SIG-M5 (cell line): ENCODE measurements around the gene PNMT.

Source experiments
- DNase-seq: peaks from one replicate; lab custom pipeline; 2025; lab: John Stamatoyannopoulos, UW

The PNMT gene

DNA sequence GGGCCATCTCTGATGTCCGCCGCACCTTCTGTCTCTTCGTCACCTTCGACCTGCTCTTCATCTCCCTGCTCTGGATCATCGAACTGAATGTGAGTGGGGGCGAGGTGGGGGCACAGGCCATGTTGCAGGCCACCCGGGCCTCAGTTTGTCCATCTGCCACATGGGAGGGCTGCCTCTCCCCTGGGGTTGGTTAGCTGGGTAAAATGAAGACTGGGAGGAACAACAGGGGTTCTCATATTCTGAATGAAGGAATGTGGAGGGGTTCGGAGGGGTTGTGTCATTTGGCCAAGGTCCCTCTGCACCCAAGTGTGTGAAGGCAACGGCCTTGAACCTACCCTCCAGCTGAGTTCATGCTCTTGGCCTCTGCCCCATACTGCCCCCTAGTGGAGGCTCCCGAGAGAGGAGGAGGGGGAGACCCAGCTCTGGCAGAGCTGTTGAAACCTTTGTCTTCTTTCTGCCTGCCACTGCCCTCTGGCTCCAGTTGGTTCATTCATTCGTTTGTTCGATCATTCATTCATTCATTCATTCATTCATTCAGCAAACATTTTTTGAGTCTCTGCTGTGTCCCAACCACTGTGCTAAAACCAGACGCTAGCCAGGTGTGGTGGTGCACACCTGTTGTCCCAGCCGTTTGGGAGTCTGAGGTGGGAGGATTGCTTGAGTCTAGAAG is 14.5 kb upstream of the PNMT start:
- no peak for DNase-seq

DNA sequence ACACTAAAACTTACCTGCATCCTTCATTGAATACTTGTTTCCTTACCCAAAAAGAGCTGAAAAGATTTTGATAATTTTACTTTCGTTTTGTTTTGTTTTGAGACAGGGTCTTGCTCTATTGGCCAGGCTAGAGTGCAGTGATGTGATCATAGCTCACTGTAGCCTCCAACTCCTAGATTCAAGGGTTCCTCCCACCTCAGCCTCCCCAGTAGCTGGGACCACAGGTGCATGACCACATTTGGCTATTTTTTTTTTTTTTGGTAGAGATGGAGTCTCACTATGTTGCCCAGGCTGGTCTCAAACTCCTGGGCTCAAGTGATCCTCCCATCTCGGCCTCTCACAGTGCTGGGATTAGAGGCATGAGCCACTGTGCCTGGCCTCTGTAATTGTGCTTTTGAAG is 13.1 kb upstream of the PNMT start:
- no peak for DNase-seq

DNA sequence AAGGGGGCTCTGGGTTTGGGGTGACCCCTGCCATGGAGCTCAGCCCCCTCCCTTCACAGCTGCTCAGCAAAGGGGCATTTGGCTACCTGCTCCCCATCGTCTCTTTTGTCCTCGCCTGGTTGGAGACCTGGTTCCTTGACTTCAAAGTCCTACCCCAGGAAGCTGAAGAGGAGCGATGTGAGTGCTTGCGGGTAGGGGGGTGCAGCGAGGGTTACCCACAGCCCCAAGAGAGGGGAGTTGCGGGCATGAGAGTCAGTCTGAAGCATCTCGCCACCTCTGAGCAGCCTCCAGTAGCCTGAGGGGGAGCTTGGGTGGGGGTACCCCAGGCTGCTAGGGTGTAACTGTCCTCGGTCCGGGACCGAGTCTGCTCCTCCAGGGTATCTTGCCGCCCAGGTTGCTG is 9.9 kb upstream of the PNMT start:
- DNase-seq, result no peak

DNA sequence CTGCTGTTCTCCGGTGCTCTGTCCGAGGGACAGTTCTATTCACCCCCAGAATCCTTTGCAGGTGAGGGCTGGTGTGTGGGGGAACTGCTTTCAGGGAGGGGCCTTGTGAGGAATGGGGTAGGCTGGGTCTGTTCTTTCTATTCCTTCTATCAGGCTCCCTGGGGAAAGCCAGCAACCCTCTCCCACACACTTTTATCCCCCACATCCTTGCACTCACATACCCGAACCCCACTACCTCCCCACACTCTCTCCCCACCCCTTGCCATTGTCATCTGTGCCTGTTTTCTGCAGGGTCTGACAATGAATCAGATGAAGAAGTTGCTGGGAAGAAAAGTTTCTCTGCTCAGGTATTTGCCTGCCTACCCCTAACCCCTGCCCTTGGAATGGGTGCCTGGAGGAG is 9.5 kb upstream of the PNMT start:
- no peak for DNase-seq

DNA sequence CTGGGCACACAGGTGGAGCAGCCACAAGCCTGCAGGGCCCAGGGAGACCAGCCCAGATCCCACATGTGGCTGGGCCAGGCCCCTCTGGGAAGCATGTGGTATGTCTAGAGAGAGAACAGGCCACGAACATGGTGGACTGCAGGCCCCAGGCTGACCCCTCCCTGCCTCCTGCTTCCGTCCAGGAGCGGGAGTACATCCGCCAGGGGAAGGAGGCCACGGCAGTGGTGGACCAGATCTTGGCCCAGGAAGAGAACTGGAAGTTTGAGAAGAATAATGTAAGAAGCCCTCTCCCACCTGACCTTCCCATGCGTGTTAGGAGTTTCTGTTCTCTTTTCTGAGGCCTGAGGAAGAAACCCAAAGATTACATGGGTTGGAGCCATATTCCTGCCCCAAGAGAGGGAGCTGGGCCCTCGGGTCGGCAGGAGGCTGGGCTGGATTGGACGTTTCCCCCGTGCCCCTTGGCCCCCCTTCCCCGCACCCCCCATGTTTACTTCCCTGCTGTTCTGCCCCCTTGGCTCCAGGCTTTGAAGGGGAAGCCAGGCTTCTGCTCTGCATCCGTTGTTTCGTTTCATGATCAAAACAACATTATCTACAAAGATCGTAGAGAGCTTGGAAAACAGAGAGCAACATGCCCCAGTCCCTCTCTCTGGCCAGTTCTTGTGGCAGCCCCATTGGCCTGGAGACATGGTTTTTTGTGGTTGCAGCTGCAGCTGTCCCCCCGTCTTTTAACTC is 8.8 kb upstream of the PNMT start:
- DNase-seq, result no peak

DNA sequence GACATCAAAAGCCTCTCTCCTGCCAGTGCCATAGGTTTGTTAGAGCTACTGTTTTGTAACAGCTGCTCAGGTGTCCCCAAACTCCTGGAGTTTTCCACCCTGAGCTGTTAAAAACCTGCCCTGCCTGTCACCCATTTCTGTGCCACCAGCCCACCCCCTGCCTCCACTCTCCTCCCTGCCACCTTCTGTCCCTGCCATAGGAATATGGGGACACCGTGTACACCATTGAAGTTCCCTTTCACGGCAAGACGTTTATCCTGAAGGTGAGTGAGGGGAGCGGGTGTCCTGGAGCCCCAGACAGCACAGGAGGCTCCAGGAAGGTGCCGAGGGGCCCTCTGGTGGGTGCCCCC is 8.3 kb upstream of the PNMT start:
- DNase-seq, result no peak

DNA sequence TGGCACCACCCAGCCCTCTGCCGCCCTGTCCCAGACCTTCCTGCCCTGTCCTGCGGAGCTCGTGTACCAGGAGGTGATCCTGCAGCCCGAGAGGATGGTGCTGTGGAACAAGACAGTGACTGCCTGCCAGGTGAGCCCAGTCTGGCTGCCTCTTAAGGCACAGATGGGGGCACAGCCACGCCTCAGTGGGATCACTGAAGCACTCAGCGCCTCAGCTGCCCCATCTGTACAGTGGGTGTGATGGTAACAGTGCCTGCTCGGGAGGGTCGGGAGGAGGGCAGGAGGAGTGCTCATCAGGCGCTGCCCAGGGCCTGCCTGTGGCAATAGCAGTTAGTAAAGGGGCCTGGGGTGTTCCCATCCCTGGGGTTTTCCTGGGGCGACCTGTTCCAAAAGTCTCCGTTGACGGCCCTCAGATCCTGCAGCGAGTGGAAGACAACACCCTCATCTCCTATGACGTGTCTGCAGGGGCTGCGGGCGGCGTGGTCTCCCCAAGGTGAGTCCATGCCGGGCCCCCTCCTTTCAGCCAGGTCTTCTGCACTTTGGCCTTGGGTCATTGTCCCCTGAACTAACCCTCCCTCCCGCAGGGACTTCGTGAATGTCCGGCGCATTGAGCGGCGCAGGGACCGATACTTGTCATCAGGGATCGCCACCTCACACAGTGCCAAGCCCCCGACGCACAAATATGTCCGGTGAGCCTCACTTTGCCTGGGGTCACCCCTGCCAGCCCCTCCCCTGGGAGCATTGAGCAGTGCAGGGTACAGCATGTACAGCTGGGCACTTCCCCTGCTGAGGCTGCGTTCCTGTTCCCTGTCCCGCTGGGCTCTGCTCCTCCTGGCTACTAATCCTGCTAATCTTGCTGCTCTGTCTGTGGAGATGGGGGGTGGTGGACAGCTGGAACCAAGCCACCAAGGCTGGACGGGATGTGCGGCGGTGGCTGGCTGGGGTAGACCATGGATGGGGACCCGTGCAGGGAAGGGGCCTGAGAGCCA is 7.6 kb upstream of the PNMT start:
- DNase-seq, result no peak

DNA sequence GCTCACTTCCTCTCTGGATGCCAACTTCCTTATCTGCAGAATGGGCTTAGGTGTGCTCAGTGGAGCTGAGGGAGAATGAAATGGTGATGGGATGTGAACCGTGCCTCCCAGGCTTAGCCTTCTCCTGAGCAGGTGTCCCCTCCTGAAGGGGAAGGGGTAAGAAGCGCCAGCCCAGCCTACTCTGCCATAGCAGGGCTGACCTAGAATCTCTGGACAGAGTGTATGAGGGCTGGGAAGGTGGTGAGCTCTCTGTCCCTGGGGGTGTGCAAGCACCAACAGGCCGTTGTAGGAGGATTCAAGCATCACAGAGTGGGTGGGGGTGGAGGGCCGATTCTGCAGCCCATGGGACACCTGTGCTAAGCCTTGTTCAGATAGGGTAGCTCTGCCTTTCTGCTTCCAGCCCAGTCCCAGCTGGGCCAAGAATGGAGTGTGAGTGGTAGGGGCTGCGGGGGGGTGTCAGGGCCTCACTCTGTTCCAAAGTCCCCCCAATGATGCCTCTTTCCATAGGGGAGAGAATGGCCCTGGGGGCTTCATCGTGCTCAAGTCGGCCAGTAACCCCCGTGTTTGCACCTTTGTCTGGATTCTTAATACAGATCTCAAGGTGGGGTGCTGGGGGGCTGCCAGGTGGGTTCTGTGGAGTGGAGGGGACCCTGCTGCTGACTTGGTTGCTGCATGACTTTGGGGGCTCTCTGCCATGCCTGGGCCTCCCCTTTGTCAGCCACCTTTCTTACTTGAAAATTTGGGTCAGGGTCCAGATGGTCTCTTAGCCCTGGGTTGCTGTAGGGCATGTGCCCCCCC is 6.3 kb upstream of the PNMT start:
- DNase-seq, result no peak

DNA sequence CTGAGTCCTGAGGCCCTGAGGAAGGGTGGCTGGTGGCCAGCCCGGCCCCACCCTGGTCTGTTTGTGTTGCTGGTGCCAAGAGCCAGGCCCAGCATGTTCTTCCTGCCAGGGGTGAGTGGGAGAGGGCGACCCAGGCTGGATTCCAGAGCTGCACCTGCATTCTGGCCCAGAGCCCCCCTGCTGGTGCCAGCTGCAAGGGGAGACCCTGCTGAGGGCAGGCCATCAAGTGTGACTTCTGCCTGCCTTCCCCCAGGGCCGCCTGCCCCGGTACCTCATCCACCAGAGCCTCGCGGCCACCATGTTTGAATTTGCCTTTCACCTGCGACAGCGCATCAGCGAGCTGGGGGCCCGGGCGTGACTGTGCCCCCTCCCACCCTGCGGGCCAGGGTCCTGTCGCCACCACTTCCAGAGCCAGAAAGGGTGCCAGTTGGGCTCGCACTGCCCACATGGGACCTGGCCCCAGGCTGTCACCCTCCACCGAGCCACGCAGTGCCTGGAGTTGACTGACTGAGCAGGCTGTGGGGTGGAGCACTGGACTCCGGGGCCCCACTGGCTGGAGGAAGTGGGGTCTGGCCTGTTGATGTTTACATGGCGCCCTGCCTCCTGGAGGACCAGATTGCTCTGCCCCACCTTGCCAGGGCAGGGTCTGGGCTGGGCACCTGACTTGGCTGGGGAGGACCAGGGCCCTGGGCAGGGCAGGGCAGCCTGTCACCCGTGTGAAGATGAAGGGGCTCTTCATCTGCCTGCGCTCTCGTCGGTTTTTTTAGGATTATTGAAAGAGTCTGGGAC is 5.5 kb upstream of the PNMT start:
- DNase-seq, result no peak

DNA sequence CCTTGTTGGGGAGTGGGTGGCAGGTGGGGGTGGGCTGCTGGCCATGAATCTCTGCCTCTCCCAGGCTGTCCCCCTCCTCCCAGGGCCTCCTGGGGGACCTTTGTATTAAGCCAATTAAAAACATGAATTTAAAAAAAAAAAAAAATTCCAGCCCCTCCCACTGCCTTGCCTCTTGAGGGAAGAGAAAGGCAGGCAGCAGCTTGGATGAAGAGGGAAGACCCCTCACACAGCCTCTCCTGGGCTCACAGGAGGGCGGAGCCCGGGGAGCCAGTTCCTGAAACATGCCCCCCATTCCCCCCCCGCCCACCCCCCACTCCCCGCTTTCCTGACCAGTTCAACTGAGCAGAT is 4.9 kb upstream of the PNMT start:
- DNase-seq, result no peak

DNA sequence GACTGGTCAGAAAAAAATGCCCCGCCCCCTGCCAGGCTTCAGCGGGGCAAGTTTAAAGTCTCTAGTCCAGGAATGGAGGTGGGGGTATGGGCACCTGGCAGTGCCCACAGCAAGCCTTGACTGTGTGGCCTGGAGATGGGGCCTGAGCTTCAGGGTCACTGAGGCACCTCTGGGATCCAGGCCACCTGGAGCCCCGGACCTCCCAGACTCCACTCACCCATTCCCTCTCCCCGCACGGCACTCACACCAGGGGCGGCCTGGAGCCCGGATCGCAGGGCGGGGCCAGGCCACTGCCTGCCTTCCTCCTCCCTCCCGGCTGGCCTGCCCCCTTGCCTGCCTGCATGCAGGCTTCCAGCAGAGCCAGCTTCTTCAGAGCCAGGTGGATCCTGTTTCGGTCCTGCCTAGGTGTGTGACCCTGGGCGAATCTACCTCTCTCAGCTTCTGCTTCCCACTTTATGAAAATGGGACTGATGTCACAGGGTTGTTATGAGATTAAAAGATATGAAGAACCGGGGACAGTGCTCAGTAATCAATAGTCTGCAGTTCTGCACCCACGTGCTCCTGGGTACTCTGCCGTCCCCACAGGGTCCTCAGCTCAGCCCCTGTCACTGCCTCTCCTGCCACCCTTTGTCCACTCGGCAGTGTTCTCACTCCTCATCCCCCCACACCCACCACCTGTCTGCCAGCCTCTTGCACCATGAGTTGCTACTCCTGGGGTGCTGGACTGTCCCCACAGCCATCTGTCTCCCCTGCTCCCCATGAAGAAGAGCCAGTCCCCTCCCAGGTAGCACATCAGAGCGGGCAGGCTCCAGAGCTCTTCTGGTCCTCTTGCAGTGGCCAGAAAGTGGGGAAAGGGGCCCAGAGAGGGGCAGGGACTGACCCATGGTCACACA is 4.3 kb upstream of the PNMT start:
- no peak for DNase-seq

DNA sequence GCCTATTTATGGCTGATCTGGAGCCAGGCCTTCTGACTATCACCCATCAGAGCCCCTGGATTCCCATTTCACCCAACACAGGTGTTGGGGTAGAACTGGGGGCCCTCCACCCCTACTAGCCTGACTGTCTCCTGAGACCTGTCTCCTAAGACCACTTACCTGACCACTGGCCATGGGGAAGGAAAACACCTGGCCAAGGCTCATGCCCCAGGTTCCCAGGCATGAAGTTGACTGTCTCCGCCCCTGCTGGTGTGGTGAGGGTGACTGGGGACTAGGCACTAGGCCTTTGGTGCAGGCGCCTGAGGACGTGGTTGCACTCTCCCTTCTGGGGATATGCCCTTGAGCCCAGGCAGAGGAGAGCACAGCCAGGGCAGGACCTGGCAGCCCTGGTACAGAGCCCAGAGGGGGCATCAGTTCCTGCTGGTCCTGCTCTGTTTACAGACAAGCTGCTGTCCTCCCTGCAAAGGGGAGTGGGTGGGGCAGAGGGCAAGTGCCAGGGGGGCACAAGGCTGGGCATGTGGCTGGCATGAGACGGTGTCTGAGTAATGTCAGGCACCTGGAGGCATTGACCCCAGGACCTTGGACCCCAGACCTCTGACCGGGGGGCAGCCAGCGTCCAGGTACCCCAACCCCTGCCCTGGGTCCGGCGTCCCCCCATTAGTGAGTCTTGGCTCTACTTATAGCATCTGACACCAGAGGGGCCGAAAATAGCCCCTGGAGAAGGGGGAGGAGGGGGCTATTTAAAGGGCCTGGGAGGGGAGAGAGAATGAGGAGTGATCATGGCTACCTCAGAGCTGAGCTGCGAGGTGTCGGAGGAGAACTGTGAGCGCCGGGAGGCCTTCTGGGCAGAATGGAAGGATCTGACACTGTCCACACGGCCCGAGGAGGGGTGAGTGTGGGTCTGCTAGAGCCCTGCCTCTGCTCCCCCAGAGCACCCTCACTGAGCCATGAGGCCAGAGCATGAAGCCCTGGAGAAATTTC is 3.4 kb upstream of the PNMT start, which contains the start of gene TCAP:
Gene TCAP (plus strand): TSS at position 769 of the 981 bp plus-strand sequence. CDS start 11 bp downstream, at position 780.
- no peak for DNase-seq

DNA sequence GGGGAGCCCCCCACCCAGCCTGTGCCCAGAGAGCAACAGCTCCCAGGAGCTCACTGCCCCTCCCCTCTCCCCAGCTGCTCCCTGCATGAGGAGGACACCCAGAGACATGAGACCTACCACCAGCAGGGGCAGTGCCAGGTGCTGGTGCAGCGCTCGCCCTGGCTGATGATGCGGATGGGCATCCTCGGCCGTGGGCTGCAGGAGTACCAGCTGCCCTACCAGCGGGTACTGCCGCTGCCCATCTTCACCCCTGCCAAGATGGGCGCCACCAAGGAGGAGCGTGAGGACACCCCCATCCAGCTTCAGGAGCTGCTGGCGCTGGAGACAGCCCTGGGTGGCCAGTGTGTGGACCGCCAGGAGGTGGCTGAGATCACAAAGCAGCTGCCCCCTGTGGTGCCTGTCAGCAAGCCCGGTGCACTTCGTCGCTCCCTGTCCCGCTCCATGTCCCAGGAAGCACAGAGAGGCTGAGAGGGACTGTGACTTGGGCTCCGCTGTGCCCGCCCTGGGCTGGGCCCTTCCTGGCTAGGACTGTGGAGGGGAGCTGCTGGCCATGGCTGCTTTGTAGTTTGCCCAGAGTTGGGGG is 2.5 kb upstream of the PNMT start:
- DNase-seq, result no peak

DNA sequence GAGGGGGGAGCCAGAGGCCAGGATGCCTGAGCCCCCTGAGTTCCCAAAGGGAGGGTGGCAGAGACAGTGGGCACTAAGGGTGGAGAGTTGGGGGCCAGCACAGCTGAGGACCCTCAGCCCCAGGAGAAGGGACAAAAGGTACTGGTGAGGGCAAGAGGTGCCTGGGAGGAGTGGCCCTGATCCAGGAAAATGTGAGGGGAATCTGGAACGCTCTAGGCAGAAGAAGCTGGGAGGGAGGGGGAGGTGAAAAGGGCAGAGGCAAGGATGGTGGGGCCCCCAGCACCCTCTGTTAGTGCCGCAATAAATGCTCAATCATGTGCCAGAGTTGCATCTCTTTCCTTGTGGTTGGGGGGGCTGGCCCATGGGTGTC is 2.0 kb upstream of the PNMT start:
- DNase-seq, result no peak

DNA sequence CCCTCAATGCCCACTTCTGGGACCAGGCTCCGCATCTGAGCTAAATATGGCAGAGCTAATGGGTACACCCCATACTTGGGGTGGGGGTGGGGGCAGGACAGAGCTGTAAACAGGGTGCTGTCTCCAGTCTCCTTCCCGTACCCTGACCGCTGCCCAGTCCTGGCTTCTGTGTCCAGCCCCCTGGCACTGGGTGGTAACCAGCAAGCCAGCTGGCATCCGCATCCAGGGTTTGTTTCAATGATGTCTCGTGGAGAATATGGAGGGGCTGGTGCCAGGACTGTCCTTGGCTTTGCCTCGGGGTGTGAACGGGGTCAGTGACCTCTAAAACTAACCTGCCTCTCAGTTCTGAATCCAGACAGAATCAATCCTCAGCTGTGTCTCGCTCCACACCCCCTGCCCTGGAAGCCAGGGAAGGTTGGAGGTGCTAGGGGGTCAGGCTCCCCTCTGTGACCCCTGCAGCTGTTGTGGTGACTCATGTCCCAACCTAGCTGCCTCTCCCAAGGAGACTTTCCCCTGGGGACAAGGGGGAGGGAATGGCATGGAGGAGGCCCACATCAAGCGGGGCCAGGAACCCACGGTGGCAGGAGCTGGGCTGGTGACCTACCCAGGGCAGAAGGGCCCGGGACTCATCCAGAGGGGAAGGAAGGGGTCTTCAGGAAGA is 1.5 kb upstream of the PNMT start:
- no peak for DNase-seq

DNA sequence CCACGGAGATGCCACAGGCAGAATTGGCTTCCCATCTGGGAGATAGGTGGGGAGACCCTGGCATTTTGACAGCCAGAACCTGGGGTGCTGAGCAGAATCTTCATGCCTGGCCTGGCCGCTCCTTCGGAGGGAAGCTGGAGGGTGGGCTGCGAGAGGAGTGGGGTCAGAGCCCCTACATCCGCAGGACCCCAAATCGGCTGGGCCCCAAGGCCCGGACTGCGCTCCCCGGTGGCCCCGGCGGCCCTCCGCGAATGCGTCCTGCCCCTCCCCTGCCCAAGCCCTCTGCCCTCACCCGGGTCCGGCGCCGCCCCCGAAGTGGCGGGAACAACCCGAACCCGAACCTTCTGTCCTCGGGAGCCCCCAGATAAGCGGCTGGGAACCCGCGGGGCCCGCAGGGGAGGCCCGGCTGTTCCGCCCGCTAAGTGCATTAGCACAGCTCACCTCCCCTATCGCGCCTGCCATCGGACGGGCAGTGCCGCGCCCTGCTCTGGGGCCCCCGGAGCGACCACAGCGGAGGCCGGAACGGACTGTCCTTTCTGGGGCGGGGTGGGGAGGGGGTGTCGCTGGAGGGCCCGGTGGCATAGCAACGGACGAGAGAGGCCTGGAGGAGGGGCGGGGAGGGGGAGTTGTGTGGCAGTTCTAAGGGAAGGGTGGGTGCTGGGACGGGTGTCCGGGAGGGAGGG is 850 bp upstream of the PNMT start:
- DNase-seq, result no peak
